GM21360 (cell line): ENCODE data around the gene TM7SF2.
"Not testable (repeated sequence)": the region's sequence is repeated elsewhere in the genome, so short reads cannot be mapped to it uniquely, and the experiment has no call there.

Experiments
- ATAC-seq: cut with Tn5 transposase; IDR thresholded peaks from one replicate; pipeline ENCODE4 v1.9.1; 2021; ENCODE audit warnings: mild to moderate bottlenecking, moderate library complexity; ENCODE audit not compliant: unreplicated experiment

TM7SF2 gene

GRCh38 chr11:65128182-65129145 is 16.8 kb downstream of the TM7SF2 start:
- ATAC-seq = no peak

GRCh38 chr11:65129649-65130441 is 18.2 kb downstream of the TM7SF2 start:
- ATAC-seq = no peak

GRCh38 chr11:65130631-65131416 is 19.2 kb downstream of the TM7SF2 start:
- no peak for ATAC-seq

- no peak for ATAC-seq
Measured at GRCh38 chr11:65131417-65131776, 19.7 kb downstream of the TM7SF2 start.

- no peak for ATAC-seq
Measured at GRCh38 chr11:65131895-65132237, 20.2 kb downstream of the TM7SF2 start.

- ATAC-seq = no peak
Measured at GRCh38 chr11:65132238-65132987, 20.7 kb downstream of the TM7SF2 start.

GRCh38 chr11:65132988-65133700 is 21.5 kb downstream of the TM7SF2 start:
- no peak for ATAC-seq

GRCh38 chr11:65133724-65134123 is 22.1 kb downstream of the TM7SF2 start:
- ATAC-seq = no peak

GRCh38 chr11:65134240-65134951 is 22.7 kb downstream of the TM7SF2 start, which contains the start of gene SYVN1:
SYVN1 (minus strand) TSS chr11:65134519; CDS start chr11:65133601, 918 bp downstream.
- peak; percentile 50 for ATAC-seq

- ATAC-seq = peak; percentile 57
Measured at GRCh38 chr11:65134952-65135632, 23.4 kb downstream of the TM7SF2 start.

- ATAC-seq = no peak
Measured at GRCh38 chr11:65135633-65136145, 24.0 kb downstream of the TM7SF2 start.

- ATAC-seq = no peak
Measured at GRCh38 chr11:65136515-65137096, 24.9 kb downstream of the TM7SF2 start.

GRCh38 chr11:65141896-65142494 is 30.3 kb downstream of the TM7SF2 start:
- ATAC-seq = no peak

GRCh38 chr11:65147352-65148075 is 35.8 kb downstream of the TM7SF2 start:
- ATAC-seq = no peak

GRCh38 chr11:65148657-65149056 is 37.0 kb downstream of the TM7SF2 start:
- ATAC-seq = no peak

- ATAC-seq = not testable (repeated sequence)
Measured at GRCh38 chr11:65150131-65150508, 38.4 kb downstream of the TM7SF2 start.
